Left kidney (tissue), 2 donors: Measurements from ENCODE around the gene ADIG. TPM values are rescaled to one million over a fixed set of nuclear protein-coding genes. Genes with fewer than 3 reads are reported as not detected.

ENCODE experiments used
- DNase-seq: peaks from one replicate; pipeline ENCODE4 v3.0.0-alpha.2; 2013
- polyA plus RNA-seq: library from polyadenylated mRNA; unstranded; fragments of 120-200 nt; gene quantifications from one replicate; pipeline ENCODE4 v1.2.1, GENCODE V29; 2013; ENCODE audit not compliant: insufficient read length

ADIG gene
- polyA plus RNA-seq, 1 donor: not detected

GRCh38 chr20:38602185-38602581 is 21.2 kb downstream of the ADIG start:
- DNase-seq: no peak

GRCh38 chr20:38603286-38603685 is 22.3 kb downstream of the ADIG start:
- no peak for DNase-seq

- no peak for DNase-seq
These were observed 23.9 kb downstream of the ADIG start for GRCh38 chr20:38604873-38605303.

- DNase-seq: no peak
These were observed 26.4 kb downstream of the ADIG start for GRCh38 chr20:38607351-38607750.

GRCh38 chr20:38608188-38608587 is 27.2 kb downstream of the ADIG start:
- no peak for DNase-seq

- no peak for DNase-seq
These were observed 28.8 kb downstream of the ADIG start for GRCh38 chr20:38609815-38610214.

GRCh38 chr20:38610521-38610920 is 29.5 kb downstream of the ADIG start:
- DNase-seq: no peak

- DNase-seq: no peak
These were observed 31.9 kb downstream of the ADIG start for GRCh38 chr20:38612751-38613515.

GRCh38 chr20:38615283-38615682 is 34.3 kb downstream of the ADIG start:
- no peak for DNase-seq

- no peak for DNase-seq
These were observed 35.5 kb downstream of the ADIG start for GRCh38 chr20:38616457-38616856.

GRCh38 chr20:38617011-38617829 is 36.2 kb downstream of the ADIG start:
- no peak for DNase-seq

GRCh38 chr20:38617830-38618196 is 36.8 kb downstream of the ADIG start:
- DNase-seq: no peak

- no peak for DNase-seq
These were observed 39.4 kb downstream of the ADIG start for GRCh38 chr20:38620441-38620840.

- no peak for DNase-seq
These were observed 42.1 kb downstream of the ADIG start for GRCh38 chr20:38623061-38623460.

GRCh38 chr20:38624084-38624483 is 43.1 kb downstream of the ADIG start:
- no peak for DNase-seq

- DNase-seq: no peak
These were observed 44.9 kb downstream of the ADIG start for GRCh38 chr20:38625896-38626295.

GRCh38 chr20:38626921-38627659 is 46.1 kb downstream of the ADIG start:
- DNase-seq: no peak

- no peak for DNase-seq
These were observed 47.8 kb downstream of the ADIG start for GRCh38 chr20:38628580-38629470.

GRCh38 chr20:38629979-38630378 is 49.0 kb downstream of the ADIG start:
- DNase-seq: no peak

GRCh38 chr20:38630727-38631126 is 49.7 kb downstream of the ADIG start:
- DNase-seq: no peak

GRCh38 chr20:38631155-38632022 is 50.4 kb downstream of the ADIG start:
- no peak for DNase-seq
